HepG2 (cell line): ENCODE data around the gene CADPS. TPM values are rescaled to one million over a fixed set of nuclear protein-coding genes. Genes with fewer than 3 reads are reported as not detected.

ENCODE experiments used
- ATAC-seq: fragments of 200-7000 bp; cut with Tn5 transposase; 3 replicates; pipeline ENCODE4 v1.9.1; 2020; ENCODE audit warnings: mild to moderate bottlenecking, moderate library complexity
- BruUV-seq: library from RNA; stranded (reverse); fragments of 400-500 nt; replicated peaks from 2 replicates; lab custom pipeline; 2021; lab: Mats Ljungman, UMichigan
- CTCF ChIA-PET: fragments of 300-600 bp; formaldehyde crosslinking; extraction: SDS; loops from one replicate; lab custom pipeline; 2021; ENCODE audit warnings: low total read pairs, inconsistent platforms, low intra/inter-chr PET ratio; lab: Yijun Ruan, JAX
- POLR2A ChIA-PET: fragments of 350-600 bp; sonication (Branson Sonifier 250); formaldehyde crosslinking; loops from one replicate; lab custom pipeline; 2020; ENCODE audit warnings: antibody characterized with exemption, inconsistent platforms; lab: Yijun Ruan, JAX
- DNase-seq: peaks from one replicate; pipeline ENCODE4 v3.0.0-alpha.2; 2015; ENCODE audit warnings: low spot score
- FAIRE-seq: peaks from 3 replicates; lab custom pipeline; 2011; peaks lifted over from hg19 to GRCh38; lab: Jason Lieb, UNC
- H2AFZ ChIP-seq: one replicate; pipeline ENCODE4 v1.6.1; 2011; ENCODE audit warnings: low read length, inconsistent platforms
- H3K27ac ChIP-seq: fragments of 300-600 bp; 3 replicates; pipeline ENCODE4 v1.8.0; 2011; ENCODE audit warnings: mixed run types, mild to moderate bottlenecking, mixed read lengths, low read length, inconsistent platforms; ENCODE audit not compliant: insufficient read depth; ENCODE audit errors: extremely low read length
- H3K27me3 ChIP-seq, 2 experiments: fragments of 200-600 bp in 1 of 2; 2 replicates in 1 of 2; 3 replicates in 1 of 2; pipeline versions ENCODE4 v1.6.0 to v1.8.0; 2011; ENCODE audit warnings: low read length in 2 of 2, mild to moderate bottlenecking in 2 of 2, moderate library complexity in 2 of 2, inconsistent platforms in 1 of 2; ENCODE audit not compliant: insufficient read depth in 2 of 2, control insufficient read depth in 1 of 2
- H3K36me3 ChIP-seq, 2 experiments: fragments of 200-600 bp in 1 of 2; replicated peaks in 1 of 2; 2 replicates in 1 of 2; 3 replicates in 1 of 2; pipeline versions ENCODE4 v1.5.1 to v1.8.0; 2011; ENCODE audit warnings: low read length in 2 of 2, inconsistent platforms in 1 of 2; ENCODE audit not compliant: insufficient read depth in 2 of 2, control insufficient read depth in 1 of 2
- H3K4me1 ChIP-seq: 2 replicates; pipeline ENCODE4 v1.5.1; 2012; ENCODE audit warnings: low read length, inconsistent platforms; ENCODE audit not compliant: insufficient read depth
- H3K4me2 ChIP-seq: 2 replicates; pipeline ENCODE4 v1.6.0; 2011; ENCODE audit warnings: low read depth, low read length, inconsistent platforms
- H3K4me3 ChIP-seq, 3 experiments: fragments of 200-600 bp in 1 of 3; sonication (generic), shearing (Covaris generic) in 1 of 3; replicated peaks in 1 of 3; 2 replicates each; pipeline ENCODE4 v1.5.1; 2011 to 2016; ENCODE audit warnings: low read length in 3 of 3, inconsistent platforms in 2 of 3, low read depth in 2 of 3, mild to moderate bottlenecking in 2 of 3, control low read depth in 1 of 3, mixed read lengths in 1 of 3; ENCODE audit not compliant: insufficient read depth in 1 of 3
- H3K79me2 ChIP-seq: one replicate; pipeline ENCODE4 v1.6.1; 2011; ENCODE audit warnings: low read length, inconsistent platforms; ENCODE audit not compliant: insufficient read depth
- H3K9ac ChIP-seq: 2 replicates; pipeline ENCODE4 v1.6.0; 2011; ENCODE audit warnings: mild to moderate bottlenecking, low read depth, low read length, inconsistent platforms; ENCODE audit not compliant: insufficient read depth
- H3K9me3 ChIP-seq: 2 replicates; pipeline ENCODE4 v1.5.1; 2012; ENCODE audit warnings: mild to moderate bottlenecking, low read length
- H4K20me1 ChIP-seq: 2 replicates; pipeline ENCODE4 v1.6.0; 2011; ENCODE audit warnings: inconsistent platforms, mild to moderate bottlenecking, low read length, moderate library complexity; ENCODE audit not compliant: insufficient read depth
- CERS6 ChIP-seq: sonication (generic); formaldehyde crosslinking; IDR thresholded peaks from 2 replicates; pipeline ENCODE4 v1.5.0; 2020; ENCODE audit warnings: missing genetic modification reagents
- ELF3 ChIP-seq: IDR thresholded peaks from 2 replicates; pipeline ENCODE4 v1.6.1; 2016; ENCODE audit warnings: missing genetic modification reagents, missing compliant biosample characterization
- GLI4 ChIP-seq: sonication (generic); formaldehyde crosslinking; IDR thresholded peaks from 2 replicates; pipeline ENCODE4 v1.5.1; 2020; ENCODE audit warnings: missing genetic modification reagents, mild to moderate bottlenecking, moderate library complexity, borderline replicate concordance
- LCORL ChIP-seq, 2 experiments: fragments of 450-650 bp in 1 of 2; sonication (generic) in 1 of 2; formaldehyde crosslinking in 1 of 2; IDR thresholded peaks; 2 replicates each; pipeline versions ENCODE4 v1.5.0 to v1.6.1; 2017 to 2020; ENCODE audit warnings: antibody characterized with exemption in 1 of 2, missing genetic modification reagents in 1 of 2
- PLRG1 ChIP-seq: fragments of 450-650 bp; conservative IDR thresholded peaks from 2 replicates; pipeline ENCODE4 v1.6.1; 2016
- TAF1 ChIP-seq: sonication (generic); formaldehyde crosslinking; IDR thresholded peaks from 2 replicates; pipeline ENCODE4 v1.4.0; 2020; ENCODE audit warnings: missing genetic modification reagents
- ZBTB7B ChIP-seq: sonication (generic); formaldehyde crosslinking; IDR thresholded peaks from 2 replicates; pipeline ENCODE4 v1.4.0; 2020; ENCODE audit warnings: missing genetic modification reagents
- ZNF441 ChIP-seq: sonication (generic); formaldehyde crosslinking; IDR thresholded peaks from 2 replicates; pipeline ENCODE4 v1.7.0; 2021; ENCODE audit warnings: missing genetic modification reagents, borderline replicate concordance
- ZNF615 ChIP-seq: sonication (generic); formaldehyde crosslinking; IDR thresholded peaks from 2 replicates; pipeline ENCODE4 v1.5.0; 2020; ENCODE audit warnings: mild to moderate bottlenecking, missing genetic modification reagents, borderline replicate concordance
- ZNF737 ChIP-seq: sonication (generic); formaldehyde crosslinking; IDR thresholded peaks from 2 replicates; pipeline ENCODE4 v1.5.0; 2020; ENCODE audit warnings: missing genetic modification reagents, mild to moderate bottlenecking, borderline replicate concordance
- ZNF839 ChIP-seq: sonication (generic); formaldehyde crosslinking; IDR thresholded peaks from 2 replicates; pipeline ENCODE4 v1.4.0; 2020; ENCODE audit warnings: missing genetic modification reagents, mild to moderate bottlenecking, borderline replicate concordance
- ZZZ3 ChIP-seq: sonication (generic); formaldehyde crosslinking; IDR thresholded peaks from 2 replicates; pipeline ENCODE4 v1.4.0; 2020; ENCODE audit warnings: missing genetic modification reagents, mild to moderate bottlenecking, borderline replicate concordance
- WGBS: methylation state at CpG from one replicate; pipeline ENCODE4 v1.1.6; 2017; ENCODE audit warnings: low lambda C conversion rate; 5-methylcytosine and 5-hydroxymethylcytosine counted together
- in situ Hi-C: cut with HindIII; loops from 2 replicates; pipeline ENCODE4 v1.10.0; 2017; ENCODE audit warnings: low pct_unique_long_range_greater_than_20kb; ENCODE audit not compliant: extremely low pct_ligation_motif_present
- intact Hi-C: fragments of 100-400 bp; cut with micrococcal nuclease; formaldehyde crosslinking; loops from one replicate; pipeline ENCODE4 v1.10.0; 2022; ENCODE audit not compliant: unreplicated experiment
- polyA plus RNA-seq, 8 experiments: library from polyadenylated mRNA; depleted of rRNA in 3 of 8; stranded (reverse) in 7 of 8; unstranded in 1 of 8; fragments of >200 nt; fragmentation: Illumina TruSeq in 4 of 8; extraction: Trizol in 4 of 8; gene quantifications; 2 replicates each; pipeline versions ENCODE4 v1.2.1 to v1.2.3, GENCODE V29; 2011 to 2016; ENCODE audit warnings: low read depth in 4 of 8, missing spikeins in 1 of 8, mixed read lengths in 1 of 8; ENCODE audit not compliant: insufficient read depth in 1 of 8
- total RNA-seq, 5 experiments: library from RNA; depleted of rRNA; stranded (reverse); fragments of >200 nt; fragmentation: Illumina TruSeq; extraction: Trizol; gene quantifications; 2 replicates each; pipeline ENCODE4 v1.2.3, GENCODE V29; 2016; ENCODE audit warnings: low read depth in 1 of 5

Gene CADPS
- total and polyA plus RNA-seq, 2 of the 13 experiments (the other 11 are each of a cell fraction or from before 2014, with no cell fraction given) = not detected

- Histone ChIP-seq H3K4me3 (no peak overlapping the region), H2AFZ (no peak overlapping the region), H3K4me1 (no peaks in the 10 kb centered on the region), H3K36me3 (no peaks in the 10 kb centered on the region), H3K79me2 (no peaks in the 10 kb centered on the region), H3K9ac (no peak overlapping the region), H3K27ac (no peak overlapping the region), H3K9me3 (no peaks in the 10 kb centered on the region), H4K20me1 (no peaks in the 10 kb centered on the region), H3K27me3 (no peaks in the 10 kb centered on the region), H3K4me2 (no peak overlapping the region)
- WGBS = 4% methylated on average over 4 of the region's 4 CpGs
- in situ Hi-C loops (loop anchor here (25.0 kb wide), 1 partner anchor 1176 kb away; the partner anchor contains the start of gene C3orf49), intact Hi-C loops (no loop called here)
- ATAC-seq (no peak), DNase-seq (no peak), FAIRE-seq (no peak)
- TF ChIP-seq LCORL (IDR thresholded peaks at IDR 0.05) (peak; percentile 92), LCORL (CRISPR knock-in tag; IDR thresholded peaks at IDR 0.05) (no peak), TAF1 (CRISPR knock-in tag) (no peak), ZNF441 (CRISPR knock-in tag) (no peak)
- POLR2A ChIA-PET = no interaction called here
- CTCF ChIA-PET = no interaction called here
- no TSS peak for BruUV-seq
These were observed 238.9 kb downstream of the CADPS start for GRCh38 chr3:62636235-62636826.

- H3K4me3 ChIP-seq = no peak overlapping the region
- intact Hi-C loops = no loop called here
- H3K27ac ChIP-seq = no peak overlapping the region
- 1% methylated on average over 11 of the region's 11 CpGs for WGBS
- no peaks in the 10 kb centered on the region for H4K20me1 ChIP-seq
- ChIA-PET CTCF (no interaction called here), POLR2A (no interaction called here)
- no peaks in the 10 kb centered on the region for H3K36me3 ChIP-seq
- in situ Hi-C loops = loop anchor here (25.0 kb wide), 1 partner anchor 1180 kb away; the partner anchor contains the start of gene C3orf49
- no peak overlapping the region for H3K9ac ChIP-seq
- H3K4me2 ChIP-seq = no peak overlapping the region
- TF ChIP-seq ZNF839 (CRISPR knock-in tag) (no peak), ZBTB7B (no peak), CERS6 (no peak), PLRG1 (no peak), GLI4 (no peak), ELF3 (CRISPR knock-in tag) (no peak), TAF1 (CRISPR knock-in tag) (no peak), ZNF737 (no peak), ZZZ3 (CRISPR knock-in tag) (no peak), ZNF615 (CRISPR knock-in tag) (no peak)
- peak; percentile 41; the same call in 2 of the 3 replicates for ATAC-seq
- no peak for DNase-seq
- H3K79me2 ChIP-seq = no peaks in the 10 kb centered on the region
- H3K27me3 ChIP-seq = no peaks in the 10 kb centered on the region
- no peaks in the 10 kb centered on the region for H3K9me3 ChIP-seq
- no peaks in the 10 kb centered on the region for H3K4me1 ChIP-seq
- BruUV-seq = no TSS peak
- no peak for FAIRE-seq
- no peak overlapping the region for H2AFZ ChIP-seq
These were observed 242.5 kb downstream of the CADPS start for GRCh38 chr3:62632510-62633294.
